Measurements from ENCODE around the gene XPC. TPM values are rescaled to one million over a fixed set of nuclear protein-coding genes. Genes with fewer than 3 reads are reported as not detected.
A peak's percentile ranks its signal among the peaks of the same experiment; 100 is the strongest.

Gene XPC
- polyA plus RNA-seq, 1 donor, result 18.6 TPM

GRCh38 chr3:14146381-14147065 lies 31.9 kb downstream of the XPC start:
- DNase-seq, result no peak

GRCh38 chr3:14145670-14146380 lies 32.6 kb downstream of the XPC start:
- no peak for DNase-seq

GRCh38 chr3:14145236-14145635 lies 33.2 kb downstream of the XPC start:
- no peak for DNase-seq

GRCh38 chr3:14144423-14145075 lies 33.9 kb downstream of the XPC start:
- peak; percentile 89 for DNase-seq

GRCh38 chr3:14143271-14144225 lies 34.9 kb downstream of the XPC start:
- DNase-seq, result no peak

GRCh38 chr3:14142567-14143270 lies 35.7 kb downstream of the XPC start:
- DNase-seq, result no peak

GRCh38 chr3:14141602-14142341 lies 36.6 kb downstream of the XPC start:
- no peak for DNase-seq

GRCh38 chr3:14141144-14141543 lies 37.3 kb downstream of the XPC start:
- DNase-seq, result no peak

- DNase-seq, result no peak
Observed at GRCh38 chr3:14140668-14141067, 37.7 kb downstream of the XPC start.

GRCh38 chr3:14139771-14140170 lies 38.6 kb downstream of the XPC start:
- no peak for DNase-seq

GRCh38 chr3:14138878-14139655 lies 39.3 kb downstream of the XPC start:
- no peak for DNase-seq

GRCh38 chr3:14138109-14138877 lies 40.1 kb downstream of the XPC start:
- DNase-seq, result no peak

- DNase-seq, result no peak
Observed at GRCh38 chr3:14137445-14137844, 41.0 kb downstream of the XPC start.

- DNase-seq, result no peak
Observed at GRCh38 chr3:14137004-14137403, 41.4 kb downstream of the XPC start.

- DNase-seq, result no peak
Observed at GRCh38 chr3:14135581-14135980, 42.8 kb downstream of the XPC start.

GRCh38 chr3:14134291-14134690 lies 44.1 kb downstream of the XPC start:
- DNase-seq, result no peak

- DNase-seq, result no peak
Observed at GRCh38 chr3:14133876-14134275, 44.5 kb downstream of the XPC start.

GRCh38 chr3:14133188-14133800 lies 45.1 kb downstream of the XPC start:
- DNase-seq, result no peak

- DNase-seq, result no peak
Observed at GRCh38 chr3:14132689-14133088, 45.7 kb downstream of the XPC start.

Data from hindlimb muscle (tissue), 1 donor.